Kidney capillary endothelial cell (primary cell): ENCODE measurements around the gene PPP1R27.

Experiments
- DNase-seq: peaks from one replicate; pipeline ENCODE4 v3.0.0-alpha.2; 2018; ENCODE audit warnings: low spot score

PPP1R27 gene, protein sequence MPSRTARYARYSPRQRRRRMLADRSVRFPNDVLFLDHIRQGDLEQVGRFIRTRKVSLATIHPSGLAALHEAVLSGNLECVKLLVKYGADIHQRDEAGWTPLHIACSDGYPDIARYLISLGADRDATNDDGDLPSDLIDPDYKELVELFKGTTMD

GRCh38 chr17:81834831-81835267 lies at the start of gene PPP1R27:
PPP1R27 (minus strand) TSS chr17:81835050; CDS start chr17:81834953, 97 bp downstream.
- no peak for DNase-seq

DNA sequence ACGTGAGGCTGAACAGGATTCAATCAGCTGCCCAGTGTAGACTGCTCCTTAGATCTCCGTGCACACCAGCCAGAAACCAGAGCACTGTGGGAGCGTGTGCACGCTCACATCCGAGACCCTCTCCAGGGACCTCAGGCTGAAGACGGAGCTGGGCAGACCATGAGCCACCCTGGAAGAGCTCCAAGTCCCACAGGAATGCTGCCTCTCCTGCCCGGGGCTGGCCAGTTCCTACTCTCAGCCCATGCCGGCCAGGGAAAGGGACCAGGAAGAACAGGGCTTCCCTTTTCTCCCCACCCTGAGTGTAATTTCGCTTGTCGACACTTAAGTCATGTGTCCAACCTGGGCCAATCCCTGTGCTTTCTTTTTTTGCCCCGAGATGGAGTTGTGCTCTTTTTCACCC lies 49.7 kb upstream of the PPP1R27 start:
- DNase-seq, result no peak

GRCh38 chr17:81879121-81879520 lies 44.3 kb upstream of the PPP1R27 start:
- no peak for DNase-seq

DNA sequence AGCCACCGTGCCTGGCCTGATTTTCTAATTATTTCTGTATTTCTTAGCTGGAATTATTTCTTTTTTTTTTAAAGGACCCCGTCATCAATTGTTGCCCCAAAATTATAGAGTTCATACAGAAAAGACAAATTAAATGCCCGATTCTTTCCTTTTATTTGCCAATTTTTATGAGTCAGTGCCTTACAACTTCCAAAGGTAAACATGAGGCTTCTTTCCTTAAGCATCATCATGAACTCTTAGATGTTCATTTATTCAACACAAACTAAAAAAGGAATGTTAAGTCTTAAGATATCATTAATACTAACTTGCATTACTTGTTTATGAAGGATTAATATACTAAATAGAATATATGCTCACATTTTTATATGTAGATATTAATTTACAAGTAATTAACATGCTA lies 43.4 kb upstream of the PPP1R27 start:
- DNase-seq, result no peak

- DNase-seq, result no peak
Observed at GRCh38 chr17:81877569-81877968, 42.7 kb upstream of the PPP1R27 start.

DNA sequence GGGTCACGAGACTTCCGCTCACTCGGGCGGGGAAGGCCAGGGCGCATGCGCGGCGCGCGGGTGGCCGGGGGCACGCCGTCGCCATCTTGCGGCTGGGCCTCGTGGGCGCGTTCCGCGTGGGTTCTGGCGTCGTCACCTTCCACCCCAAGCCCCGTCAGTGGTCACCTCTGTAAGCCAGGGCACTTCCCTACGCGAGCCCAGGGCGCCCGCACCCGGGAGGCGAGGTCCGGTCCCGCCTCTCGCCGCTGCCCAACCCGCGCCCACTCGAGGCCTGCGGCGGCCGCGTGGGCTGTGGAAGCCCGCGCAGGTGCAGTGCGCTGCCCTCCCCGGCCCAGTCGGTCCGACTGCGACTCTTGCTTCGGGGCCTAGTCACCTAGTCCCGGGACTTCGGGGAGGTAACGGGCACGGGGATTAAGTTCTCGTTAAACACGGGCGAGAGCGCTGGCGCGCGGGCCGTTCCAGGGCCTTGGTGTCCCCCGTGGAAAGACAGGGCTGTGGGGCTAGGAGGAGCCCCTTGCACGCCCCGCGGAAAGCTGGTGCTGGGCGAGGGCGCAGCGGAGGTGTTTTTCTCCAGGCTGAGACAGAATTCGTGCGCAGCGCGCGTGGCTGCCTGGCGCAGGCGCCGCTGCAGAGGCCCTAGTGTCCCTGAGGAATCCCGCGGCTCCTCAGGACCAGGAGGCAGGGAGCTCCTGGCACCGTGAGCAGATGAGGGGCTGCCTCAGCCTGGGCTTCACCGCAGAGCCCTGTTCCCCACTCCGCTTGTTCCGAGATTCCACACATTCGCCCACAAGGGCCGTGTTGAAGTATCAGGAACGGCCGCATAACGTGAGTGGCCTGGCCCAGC lies 36.8 kb upstream of the PPP1R27 start:
- DNase-seq, result peak; percentile 87

DNA sequence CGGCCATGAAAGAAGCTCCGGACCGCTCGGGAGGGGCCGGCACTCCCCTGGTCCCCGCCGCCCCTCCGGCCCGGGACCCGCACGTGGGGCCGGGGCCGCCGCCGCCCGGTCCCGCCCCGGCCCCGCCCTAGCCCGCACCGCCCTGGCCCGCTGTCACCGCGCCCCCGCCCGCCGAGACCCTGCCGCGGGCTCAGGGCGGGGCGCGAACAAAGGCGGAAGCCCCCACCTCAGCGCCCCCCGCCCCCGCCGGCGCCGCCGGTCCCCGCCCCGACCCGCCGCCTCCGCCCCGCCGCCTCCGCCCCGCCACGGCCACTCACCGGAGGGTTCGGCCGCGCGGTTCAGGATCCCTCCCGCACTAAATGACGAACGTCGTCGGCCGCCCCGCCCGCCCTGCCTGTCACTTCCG lies 36.1 kb upstream of the PPP1R27 start, which contains the start of gene ARHGDIA:
ARHGDIA (minus strand) TSS at position 357 of the 406 bp plus-strand sequence. CDS start 1,407 bp downstream, outside the sequence.
- DNase-seq, result no peak

- no peak for DNase-seq
Observed at GRCh38 chr17:81870131-81870980, 35.5 kb upstream of the PPP1R27 start.

GRCh38 chr17:81869221-81870130 lies 34.6 kb upstream of the PPP1R27 start:
- DNase-seq, result no peak

DNA sequence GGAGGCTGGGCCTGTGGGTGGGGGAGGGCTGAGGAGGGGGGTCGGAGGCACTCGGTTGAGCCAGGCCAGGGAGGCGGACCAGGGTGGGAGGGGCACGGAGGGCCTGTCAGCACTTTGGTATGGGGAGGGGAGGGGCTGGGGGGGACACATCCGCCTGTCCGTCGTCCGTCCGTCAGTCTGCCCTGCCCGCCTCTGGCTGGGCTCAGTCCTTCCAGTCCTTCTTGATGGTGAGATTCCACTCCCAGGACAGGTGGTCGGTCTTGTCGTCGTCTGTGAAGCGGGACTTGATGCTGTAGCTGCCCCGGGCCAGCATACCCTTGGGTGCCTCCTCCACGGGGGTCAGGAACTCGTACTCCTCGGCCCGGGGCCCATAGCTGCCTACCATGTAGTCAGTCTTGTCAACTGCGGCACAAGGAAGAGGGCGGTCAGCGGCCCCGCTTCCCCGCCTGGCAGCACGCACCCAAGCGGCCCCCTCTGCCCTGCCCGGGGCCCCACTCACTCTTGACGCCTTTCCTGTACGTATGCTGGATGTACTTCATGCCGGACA lies 33.9 kb upstream of the PPP1R27 start:
- no peak for DNase-seq

GRCh38 chr17:81867991-81868673 lies 33.3 kb upstream of the PPP1R27 start:
- DNase-seq, result no peak

DNA sequence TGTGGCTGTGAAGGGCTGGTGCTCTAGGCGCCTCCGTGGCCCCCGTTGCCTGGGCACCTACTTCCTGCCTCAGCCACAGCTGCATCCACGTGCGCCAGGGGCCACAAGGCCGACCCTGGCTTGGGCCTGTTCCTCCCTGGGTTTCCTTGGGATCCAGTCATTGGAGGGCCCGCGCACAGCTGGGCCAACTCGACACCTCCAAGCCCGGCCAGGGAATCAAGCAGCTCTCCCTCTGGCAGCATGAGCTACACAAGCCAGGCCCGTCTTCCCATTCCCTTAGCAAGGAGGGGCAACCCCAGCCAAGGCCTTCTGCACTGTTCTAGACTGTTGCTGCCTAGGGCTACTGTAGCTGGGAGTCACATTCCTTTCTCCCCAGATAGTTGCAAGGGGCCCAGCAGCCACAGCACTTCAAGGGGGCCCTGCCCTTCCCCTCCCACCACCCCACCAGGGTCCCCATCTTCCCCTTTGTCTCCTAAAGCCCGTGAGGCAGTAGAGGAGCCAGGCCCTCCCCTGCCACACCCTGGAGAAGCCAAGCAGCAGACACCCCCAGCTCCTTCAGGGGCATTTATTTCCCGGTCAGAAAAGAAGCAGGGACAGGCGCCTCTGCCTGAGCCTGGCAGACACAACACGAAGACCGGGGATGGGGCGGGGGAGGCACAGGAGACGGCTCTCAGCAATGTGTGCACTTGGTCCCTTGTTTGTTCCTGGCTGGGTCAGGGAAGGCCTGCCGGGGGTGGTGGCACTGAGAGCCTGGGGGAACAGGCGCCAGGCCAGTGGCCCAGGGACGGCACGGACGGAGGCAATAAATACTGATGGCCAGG lies 32.5 kb upstream of the PPP1R27 start:
- no peak for DNase-seq

- DNase-seq, result no peak
Observed at GRCh38 chr17:81866440-81867169, 31.8 kb upstream of the PPP1R27 start.

GRCh38 chr17:81865733-81866439 lies 31.0 kb upstream of the PPP1R27 start:
- no peak for DNase-seq

DNA sequence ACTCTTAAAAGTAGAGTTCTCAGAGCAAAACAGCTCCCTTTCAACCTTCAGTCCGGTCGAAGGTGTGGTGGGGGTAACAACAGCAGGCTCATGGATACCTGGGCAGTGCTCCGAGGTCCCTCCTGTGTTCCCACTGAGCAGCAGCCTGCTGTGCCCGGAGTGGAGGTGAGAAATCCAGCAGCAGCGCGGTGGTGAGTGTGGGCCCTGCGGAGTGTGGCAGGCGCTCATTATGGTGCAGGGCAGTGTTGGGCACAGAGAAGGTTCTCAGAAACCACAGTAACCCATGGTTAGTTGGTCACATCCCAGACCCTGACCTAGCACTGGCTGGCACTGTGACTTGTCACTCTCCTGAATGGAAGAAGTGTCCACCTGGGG lies 30.5 kb upstream of the PPP1R27 start:
- DNase-seq, result no peak

DNA sequence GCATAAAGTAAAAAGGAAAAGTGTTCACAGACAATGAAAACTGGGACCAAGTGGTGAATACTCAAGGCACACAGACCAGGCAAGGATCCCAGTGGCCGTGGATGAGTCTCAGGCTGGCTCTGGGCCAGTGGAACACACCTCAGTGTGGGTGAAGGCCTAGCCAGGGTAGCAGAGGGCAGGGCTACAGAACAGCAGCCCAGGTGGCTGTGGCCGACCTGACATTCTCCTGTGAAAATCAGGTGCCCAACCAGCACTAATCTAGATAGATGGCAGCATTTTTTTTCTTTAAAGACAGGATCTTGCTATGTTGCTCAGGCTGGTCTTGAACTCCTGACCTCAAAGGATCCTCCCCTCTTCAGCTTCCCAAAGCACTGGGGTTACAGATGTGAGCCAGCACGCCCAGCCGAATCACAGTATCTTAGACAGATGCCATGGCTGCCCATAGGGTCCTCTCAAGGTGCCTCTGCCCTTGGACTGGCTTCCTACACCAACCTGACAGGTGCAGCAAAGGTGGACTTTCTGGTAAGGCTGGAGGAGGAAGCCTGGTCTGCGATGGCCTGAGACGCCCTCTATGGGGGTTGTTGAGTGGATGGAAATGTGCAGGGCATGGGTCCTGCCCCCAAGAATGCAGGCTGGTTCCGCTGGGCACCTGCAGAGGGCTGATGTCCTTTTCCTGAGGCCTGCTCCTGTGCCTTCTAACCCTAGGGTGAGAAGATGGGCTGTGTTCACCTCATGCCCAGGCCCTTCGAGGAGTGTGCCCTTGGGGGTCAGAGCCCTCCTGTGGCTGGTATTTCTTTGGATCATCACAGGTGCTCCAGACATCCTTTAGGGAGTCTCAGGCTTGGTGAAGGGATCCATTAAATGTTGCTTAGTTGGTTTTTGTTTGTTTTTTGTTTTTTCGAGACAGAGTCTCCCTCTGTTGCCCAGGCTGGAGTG lies 29.3 kb upstream of the PPP1R27 start:
- no peak for DNase-seq

- DNase-seq, result no peak
Observed at GRCh38 chr17:81863123-81863675, 28.3 kb upstream of the PPP1R27 start.
